HCT116 (cell line): ENCODE measurements around the gene SECISBP2. TPM values are rescaled to one million over a fixed set of nuclear protein-coding genes. Genes with fewer than 3 reads are reported as not detected.

Experiments used
- ATAC-seq: fragments of 200-7000 bp; cut with Tn5 transposase; 2 replicates; pipeline ENCODE4 v1.9.1; 2020; ENCODE audit warnings: mild to moderate bottlenecking, moderate library complexity
- BruUV-seq: library from RNA; stranded (reverse); fragments of 400-500 nt; replicated peaks from 2 replicates; lab custom pipeline; 2021; lab: Mats Ljungman, UMichigan
- CTCF ChIA-PET: fragments of 300-600 bp; sonication (Branson Sonifier 250); formaldehyde crosslinking; loops from one replicate; lab custom pipeline; 2021; ENCODE audit warnings: antibody characterized with exemption; lab: Charles Lee
- POLR2A ChIA-PET: fragments of 300-600, 350-600 bp; sonication (Branson Sonifier 250); formaldehyde crosslinking; loops from one replicate; lab custom pipeline; 2021; ENCODE audit warnings: antibody characterized with exemption; lab: Charles Lee
- RAD21 ChIA-PET, 2 experiments: fragments of 300-600 bp; sonication (Branson Sonifier 250); formaldehyde crosslinking; loops; one replicate each; lab custom pipeline; 2023; ENCODE audit warnings: low total read pairs in 2 of 2; ENCODE audit not compliant: uncharacterized antibody in 2 of 2, unreplicated experiment in 2 of 2, low non-redundant PET in 1 of 2; lab: Charles Lee
- DNase-seq: peaks from one replicate; pipeline ENCODE4 v3.0.0-alpha.2; 2010; ENCODE audit warnings: low read depth, low spot score
- H2AFZ ChIP-seq: fragments of 200-600 bp; shearing (Covaris generic), sonication (generic); 2 replicates; pipeline ENCODE4 v1.6.1; 2017; ENCODE audit warnings: low read depth, mixed run types, mixed read lengths, antibody characterized with exemption, low read length; ENCODE audit not compliant: poor library complexity, severe bottlenecking
- H3K27ac ChIP-seq: 2 replicates; pipeline ENCODE4 v1.5.1; 2012; ENCODE audit warnings: low read depth, low read length
- H3K27me3 ChIP-seq: fragments of 200-600 bp; sonication (generic); 2 replicates; pipeline ENCODE4 v1.6.1; 2016; ENCODE audit warnings: mixed run types, low read length, mixed read lengths; ENCODE audit not compliant: insufficient read depth
- H3K36me3 ChIP-seq, 2 experiments: fragments of 200-500 bp in 1 of 2; fragments of 200-600 bp in 1 of 2; sonication (Bioruptor generic) in 1 of 2; sonication (generic) in 1 of 2; 2 replicates each; pipeline versions ENCODE4 v1.5.1 to v1.6.1; 2014 to 2016; ENCODE audit warnings: low read length in 2 of 2, inconsistent platforms in 1 of 2, mixed read lengths in 1 of 2, mixed run types in 1 of 2; ENCODE audit not compliant: insufficient read depth in 2 of 2, control insufficient read depth in 1 of 2
- H3K4me1 ChIP-seq, 2 experiments: fragments of 200-600 bp in 1 of 2; sonication (generic) in 1 of 2; 2 replicates each; pipeline versions ENCODE4 v1.5.1 to v1.6.1; 2012 to 2017; ENCODE audit warnings: low read length in 2 of 2, inconsistent platforms in 1 of 2, mild to moderate bottlenecking in 1 of 2, mixed read lengths in 1 of 2, mixed run types in 1 of 2, moderate library complexity in 1 of 2; ENCODE audit not compliant: insufficient read depth in 2 of 2, control insufficient read depth in 1 of 2
- H3K4me2 ChIP-seq: fragments of 200-600 bp; sonication (generic); 2 replicates; pipeline ENCODE4 v1.6.1; 2017; ENCODE audit warnings: mixed run types, low read length, mixed read lengths
- H3K4me3 ChIP-seq, 2 experiments: fragments of 200-600 bp in 1 of 2; sonication (generic) in 1 of 2; replicated peaks in 1 of 2; 2 replicates each; pipeline ENCODE4 v1.5.1; 2011 to 2016; ENCODE audit warnings: low read length in 2 of 2, control low read depth in 1 of 2, low read depth in 1 of 2, mild to moderate bottlenecking in 1 of 2, mixed read lengths in 1 of 2, mixed run types in 1 of 2
- H3K79me2 ChIP-seq: fragments of 200-600 bp; sonication (generic); 2 replicates; pipeline ENCODE4 v1.6.1; 2017; ENCODE audit warnings: mild to moderate bottlenecking, mixed run types, low read length, moderate library complexity, mixed read lengths; ENCODE audit not compliant: insufficient read depth
- H3K9ac ChIP-seq: fragments of 200-600 bp; sonication (generic); 2 replicates; pipeline ENCODE4 v1.6.1; 2016; ENCODE audit warnings: low read length, mixed read lengths
- H3K9me2 ChIP-seq: fragments of 200-600 bp; sonication (generic), shearing (Covaris generic); 2 replicates; pipeline ENCODE4 v1.6.1; 2017; ENCODE audit warnings: mixed run types, mild to moderate bottlenecking, moderate library complexity; ENCODE audit not compliant: insufficient read depth
- H3K9me3 ChIP-seq, 2 experiments: fragments of 200-500 bp in 1 of 2; fragments of 200-600 bp in 1 of 2; sonication (Bioruptor generic) in 1 of 2; sonication (generic) in 1 of 2; 2 replicates each; pipeline ENCODE4 v1.6.1; 2014 to 2017; ENCODE audit warnings: low read length in 2 of 2, mixed read lengths in 2 of 2, inconsistent platforms in 1 of 2, low read depth in 1 of 2, mild to moderate bottlenecking in 1 of 2, mixed run types in 1 of 2, moderate library complexity in 1 of 2; ENCODE audit not compliant: control insufficient read depth in 1 of 2, insufficient read depth in 1 of 2
- H4K20me1 ChIP-seq: fragments of 200-600 bp; sonication (generic), shearing (Covaris generic); 2 replicates; pipeline ENCODE4 v1.6.1; 2017; ENCODE audit warnings: mixed run types, mild to moderate bottlenecking, moderate library complexity; ENCODE audit not compliant: insufficient read depth
- CBX3 ChIP-seq: IDR thresholded peaks from 2 replicates; pipeline ENCODE4 v1.6.1; 2012; ENCODE audit warnings: low read depth
- CEBPB ChIP-seq: IDR thresholded peaks from 2 replicates; pipeline ENCODE4 v1.6.1; 2012; ENCODE audit warnings: low read depth
- ELF1 ChIP-seq: IDR thresholded peaks from 2 replicates; pipeline ENCODE4 v1.6.1; 2012; ENCODE audit warnings: low read depth, borderline replicate concordance
- EZH2phosphoT487 ChIP-seq: fragments of 200-600 bp; IDR thresholded peaks from 2 replicates; pipeline ENCODE4 v1.6.1; 2018; ENCODE audit warnings: antibody characterized with exemption, borderline replicate concordance
- FOSL1 ChIP-seq: IDR thresholded peaks from 2 replicates; pipeline ENCODE4 v1.6.1; 2012; ENCODE audit warnings: low read depth
- JUND ChIP-seq: IDR thresholded peaks from 2 replicates; pipeline ENCODE4 v1.6.1; 2012
- POLR2A ChIP-seq: IDR thresholded peaks from 2 replicates; pipeline ENCODE4 v1.7.0; 2011; ENCODE audit warnings: borderline replicate concordance; ENCODE audit not compliant: insufficient read depth, insufficient read length; ENCODE audit errors: extremely low read depth
- POLR2AphosphoS5 ChIP-seq: IDR thresholded peaks from 2 replicates; pipeline ENCODE4 v1.6.1; 2011; ENCODE audit warnings: mild to moderate bottlenecking, low read depth, low read length, moderate library complexity
- RAD21 ChIP-seq: IDR thresholded peaks from 2 replicates; pipeline ENCODE4 v1.6.1; 2012; ENCODE audit warnings: low read depth, mild to moderate bottlenecking
- SIN3A ChIP-seq: IDR thresholded peaks from 2 replicates; pipeline ENCODE4 v1.6.1; 2012; ENCODE audit warnings: low read depth
- SRF ChIP-seq: IDR thresholded peaks from 2 replicates; pipeline ENCODE4 v1.6.1; 2012; ENCODE audit warnings: low read depth
- TCF7L2 ChIP-seq: IDR thresholded peaks from 2 replicates; pipeline ENCODE4 v1.7.0; 2011; ENCODE audit warnings: borderline replicate concordance, inconsistent platforms; ENCODE audit not compliant: insufficient read depth, insufficient read length; ENCODE audit errors: extremely low read depth
- ZFX ChIP-seq: fragments of 450-650 bp; IDR thresholded peaks from 2 replicates; pipeline ENCODE4 v1.6.1; 2017
- intact Hi-C: fragments of 100-400 bp; cut with micrococcal nuclease; formaldehyde crosslinking; loops from 2 replicates; pipeline ENCODE4 v1.10.0; 2022
- total RNA-seq: library from RNA; stranded (reverse); gene quantifications from one replicate; pipeline ENCODE4 v1.2.1, GENCODE V29; 2021; ENCODE audit not compliant: unreplicated experiment
- TF ChIP-seq, protein P1 (sequence below), 3 experiments: fragments of 200-600 bp in 1 of 3; sonication (generic) in 1 of 3; IDR thresholded peaks in 2 of 3; conservative IDR thresholded peaks in 1 of 3; 2 replicates each; pipeline ENCODE4 v1.5.1; 2012 to 2017; ENCODE audit warnings: low read depth in 2 of 3, low read length in 2 of 3, antibody characterized with exemption in 1 of 3, borderline replicate concordance in 1 of 3, control low read depth in 1 of 3, mild to moderate bottlenecking in 1 of 3, mixed read lengths in 1 of 3, mixed run types in 1 of 3, moderate library complexity in 1 of 3; ENCODE audit not compliant: insufficient read depth in 1 of 3
- TF ChIP-seq, protein P2 (sequence below): IDR thresholded peaks from 2 replicates; pipeline ENCODE4 v1.6.1; 2012
- TF ChIP-seq, protein P3 (sequence below): IDR thresholded peaks from 2 replicates; pipeline ENCODE4 v1.6.1; 2012; ENCODE audit warnings: low read depth

Gene SECISBP2
- total RNA-seq, 1 experiment from 2014 or later: 41.6 TPM

DNA sequence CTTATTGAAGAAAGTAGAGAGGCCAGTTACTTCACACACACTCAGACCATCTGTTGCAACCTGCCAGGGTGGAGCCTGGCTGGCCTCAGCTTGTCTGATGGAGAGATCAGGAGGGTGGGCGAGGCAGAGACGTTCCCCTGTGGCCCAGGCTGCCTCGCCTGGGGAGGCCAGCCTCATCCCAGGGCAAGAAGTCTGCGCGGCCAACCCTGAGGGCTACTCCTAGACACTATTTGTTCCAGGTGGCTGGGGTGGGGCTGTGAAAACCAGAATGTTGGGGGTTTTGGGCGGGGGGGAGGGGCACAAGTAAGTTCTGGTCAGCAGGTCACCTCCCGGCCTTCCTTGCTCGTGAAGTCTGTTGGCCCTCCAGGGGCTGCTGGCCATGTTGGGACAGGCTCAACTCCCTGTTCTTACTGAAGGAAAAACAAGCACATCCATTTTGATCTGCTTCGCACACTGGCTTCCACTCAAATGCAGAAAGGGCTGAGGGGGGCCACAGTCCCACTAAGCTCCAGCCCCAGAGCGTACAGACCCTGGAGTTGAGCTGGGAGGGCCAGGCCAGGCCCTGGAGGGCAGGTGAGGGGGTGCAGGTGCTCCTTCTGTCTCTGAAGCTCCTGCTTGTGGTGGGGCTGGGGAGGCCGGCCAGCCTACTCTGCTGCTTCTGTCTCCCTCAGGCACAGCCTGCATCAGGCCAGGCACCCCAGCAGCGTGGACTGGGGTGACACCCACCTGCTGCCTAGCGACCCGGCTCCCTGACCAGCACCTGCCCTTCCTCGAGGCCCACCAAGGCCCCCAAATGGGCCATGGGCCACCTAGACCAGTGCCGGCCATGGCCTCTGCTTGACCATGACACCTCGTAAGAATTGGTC is 46.6 kb downstream of the SECISBP2 start:
- intact Hi-C loops: no loop called here
- CTCF ChIA-PET: no interaction called here
- H4K20me1 ChIP-seq: no peaks in the 10 kb centered on the region
- no TSS peak for BruUV-seq
- ATAC-seq (peak; percentile 23; the same call in 1 of the 2 replicates), DNase-seq (no peak)
- TF ChIP-seq SRF: no peak
- TF ChIP-seq CEBPB: no peak
- TF ChIP-seq EZH2phosphoT487: no peak
- TF ChIP-seq ELF1: no peak
- H3K4me2 ChIP-seq: no peak overlapping the region
- H3K9me3 ChIP-seq: no peaks in the 10 kb centered on the region
- peaks cover 10 to 13% of the 10 kb centered on the region in 2 experiments; a peak in 3 of 4 replicates for H3K36me3 ChIP-seq
- H3K4me1 ChIP-seq: no peaks in the 10 kb centered on the region
- H3K27me3 ChIP-seq: no peaks in the 10 kb centered on the region
- H3K9ac ChIP-seq: no peak overlapping the region
- no peak overlapping the region for H3K27ac ChIP-seq
- RAD21 ChIA-PET: no interaction called here
- no peak overlapping the region for H3K4me3 ChIP-seq
- no peaks in the 10 kb centered on the region for H3K79me2 ChIP-seq
- no peak overlapping the region for H2AFZ ChIP-seq
- POLR2A ChIA-PET: no interaction called here
- H3K9me2 ChIP-seq: no peaks in the 10 kb centered on the region

GRCh38 chr9:89365532-89365912 is 47.2 kb downstream of the SECISBP2 start:
- ATAC-seq: no peak
- peaks cover 4 to 11% of the 10 kb centered on the region in 2 experiments; a peak in 3 of 4 replicates for H3K36me3 ChIP-seq
- ChIA-PET CTCF (no interaction called here), POLR2A (no interaction called here), RAD21 (no interaction called here)
- H4K20me1 ChIP-seq: no peaks in the 10 kb centered on the region
- no peak overlapping the region for H3K27ac ChIP-seq
- H3K4me1 ChIP-seq: no peaks in the 10 kb centered on the region
- DNase-seq: no peak
- no peak overlapping the region for H3K9ac ChIP-seq
- no peak overlapping the region for H2AFZ ChIP-seq
- H3K9me3 ChIP-seq: no peaks in the 10 kb centered on the region
- H3K79me2 ChIP-seq: no peaks in the 10 kb centered on the region
- no peak overlapping the region for H3K4me3 ChIP-seq
- H3K9me2 ChIP-seq: no peaks in the 10 kb centered on the region
- no peak overlapping the region for H3K4me2 ChIP-seq
- no TSS peak for BruUV-seq
- H3K27me3 ChIP-seq: no peaks in the 10 kb centered on the region
- intact Hi-C loops: no loop called here
- TF ChIP-seq SIN3A (no peak), CBX3 (no peak), POLR2AphosphoS5 (no peak), JUND (no peak), ZFX (no peak), EZH2phosphoT487 (no peak), TCF7L2 (no peak), RAD21 (no peak), FOSL1 (no peak), POLR2A (no peak)
- TF ChIP-seq, protein P1, sequence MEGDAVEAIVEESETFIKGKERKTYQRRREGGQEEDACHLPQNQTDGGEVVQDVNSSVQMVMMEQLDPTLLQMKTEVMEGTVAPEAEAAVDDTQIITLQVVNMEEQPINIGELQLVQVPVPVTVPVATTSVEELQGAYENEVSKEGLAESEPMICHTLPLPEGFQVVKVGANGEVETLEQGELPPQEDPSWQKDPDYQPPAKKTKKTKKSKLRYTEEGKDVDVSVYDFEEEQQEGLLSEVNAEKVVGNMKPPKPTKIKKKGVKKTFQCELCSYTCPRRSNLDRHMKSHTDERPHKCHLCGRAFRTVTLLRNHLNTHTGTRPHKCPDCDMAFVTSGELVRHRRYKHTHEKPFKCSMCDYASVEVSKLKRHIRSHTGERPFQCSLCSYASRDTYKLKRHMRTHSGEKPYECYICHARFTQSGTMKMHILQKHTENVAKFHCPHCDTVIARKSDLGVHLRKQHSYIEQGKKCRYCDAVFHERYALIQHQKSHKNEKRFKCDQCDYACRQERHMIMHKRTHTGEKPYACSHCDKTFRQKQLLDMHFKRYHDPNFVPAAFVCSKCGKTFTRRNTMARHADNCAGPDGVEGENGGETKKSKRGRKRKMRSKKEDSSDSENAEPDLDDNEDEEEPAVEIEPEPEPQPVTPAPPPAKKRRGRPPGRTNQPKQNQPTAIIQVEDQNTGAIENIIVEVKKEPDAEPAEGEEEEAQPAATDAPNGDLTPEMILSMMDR (IDR thresholded peaks at IDR 0.05 in 2 of 3, conservative IDR thresholded peaks at IDR 0.05 in 1 of 3; ENCODE audit: borderline replicate concordance in 1 of 3, insufficient read depth in 1 of 3, low read depth in 2 of 3, low read length in 2 of 3): no peak
- TF ChIP-seq, protein P2, sequence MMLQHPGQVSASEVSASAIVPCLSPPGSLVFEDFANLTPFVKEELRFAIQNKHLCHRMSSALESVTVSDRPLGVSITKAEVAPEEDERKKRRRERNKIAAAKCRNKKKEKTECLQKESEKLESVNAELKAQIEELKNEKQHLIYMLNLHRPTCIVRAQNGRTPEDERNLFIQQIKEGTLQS: no peak
- TF ChIP-seq, protein P3, sequence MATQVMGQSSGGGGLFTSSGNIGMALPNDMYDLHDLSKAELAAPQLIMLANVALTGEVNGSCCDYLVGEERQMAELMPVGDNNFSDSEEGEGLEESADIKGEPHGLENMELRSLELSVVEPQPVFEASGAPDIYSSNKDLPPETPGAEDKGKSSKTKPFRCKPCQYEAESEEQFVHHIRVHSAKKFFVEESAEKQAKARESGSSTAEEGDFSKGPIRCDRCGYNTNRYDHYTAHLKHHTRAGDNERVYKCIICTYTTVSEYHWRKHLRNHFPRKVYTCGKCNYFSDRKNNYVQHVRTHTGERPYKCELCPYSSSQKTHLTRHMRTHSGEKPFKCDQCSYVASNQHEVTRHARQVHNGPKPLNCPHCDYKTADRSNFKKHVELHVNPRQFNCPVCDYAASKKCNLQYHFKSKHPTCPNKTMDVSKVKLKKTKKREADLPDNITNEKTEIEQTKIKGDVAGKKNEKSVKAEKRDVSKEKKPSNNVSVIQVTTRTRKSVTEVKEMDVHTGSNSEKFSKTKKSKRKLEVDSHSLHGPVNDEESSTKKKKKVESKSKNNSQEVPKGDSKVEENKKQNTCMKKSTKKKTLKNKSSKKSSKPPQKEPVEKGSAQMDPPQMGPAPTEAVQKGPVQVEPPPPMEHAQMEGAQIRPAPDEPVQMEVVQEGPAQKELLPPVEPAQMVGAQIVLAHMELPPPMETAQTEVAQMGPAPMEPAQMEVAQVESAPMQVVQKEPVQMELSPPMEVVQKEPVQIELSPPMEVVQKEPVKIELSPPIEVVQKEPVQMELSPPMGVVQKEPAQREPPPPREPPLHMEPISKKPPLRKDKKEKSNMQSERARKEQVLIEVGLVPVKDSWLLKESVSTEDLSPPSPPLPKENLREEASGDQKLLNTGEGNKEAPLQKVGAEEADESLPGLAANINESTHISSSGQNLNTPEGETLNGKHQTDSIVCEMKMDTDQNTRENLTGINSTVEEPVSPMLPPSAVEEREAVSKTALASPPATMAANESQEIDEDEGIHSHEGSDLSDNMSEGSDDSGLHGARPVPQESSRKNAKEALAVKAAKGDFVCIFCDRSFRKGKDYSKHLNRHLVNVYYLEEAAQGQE: no peak
